H1 (cell line): Measurements from ENCODE around the gene EHD2. TPM values are rescaled to one million over a fixed set of nuclear protein-coding genes. Genes with fewer than 3 reads are reported as not detected.
A peak's percentile ranks its signal among the peaks of the same experiment; 100 is the strongest.

ENCODE experiments used
- CTCF ChIA-PET: fragments of 300-600 bp; sonication (Branson Sonifier 250); formaldehyde crosslinking; loops from one replicate; lab custom pipeline; 2021; ENCODE audit not compliant: partially characterized antibody; lab: Charles Lee
- POLR2A ChIA-PET: fragments of 300-600 bp; sonication (Branson Sonifier 250); formaldehyde crosslinking; loops from one replicate; lab custom pipeline; 2021; ENCODE audit warnings: inconsistent platforms; ENCODE audit not compliant: partially characterized antibody; lab: Charles Lee
- DNase-seq, 2 experiments: peaks; one replicate each; pipeline versions ENCODE4 v3.0.0 to v3.0.0-alpha.2; 2010 to 2022; ENCODE audit warnings: low spot score in 2 of 2, low read depth in 1 of 2, mixed read lengths in 1 of 2
- FAIRE-seq: peaks from 2 replicates; lab custom pipeline; 2011; peaks lifted over from hg19 to GRCh38; lab: Jason Lieb, UNC
- H2AFZ ChIP-seq: 2 replicates; pipeline ENCODE4 v1.8.1; 2012; ENCODE audit warnings: low read length, inconsistent platforms
- H2AK5ac ChIP-seq: 2 replicates; pipeline ENCODE4 v1.6.1; 2013; ENCODE audit warnings: low read depth, low read length
- H2BK120ac ChIP-seq: replicated peaks from 2 replicates; pipeline ENCODE3; 2013; ENCODE audit warnings: low read depth, low read length, inconsistent platforms
- H2BK12ac ChIP-seq: 2 replicates; pipeline ENCODE4 v1.6.1; 2013; ENCODE audit warnings: low read depth, low read length
- H2BK15ac ChIP-seq: 2 replicates; pipeline ENCODE4 v1.6.1; 2013; ENCODE audit warnings: low read length
- H2BK20ac ChIP-seq: 2 replicates; pipeline ENCODE4 v1.6.1; 2013; ENCODE audit warnings: low read length
- H2BK5ac ChIP-seq: 2 replicates; pipeline ENCODE4 v1.6.1; 2013; ENCODE audit warnings: low read depth, low read length
- H3K14ac ChIP-seq: 2 replicates; pipeline ENCODE4 v1.6.1; 2013; ENCODE audit warnings: inconsistent platforms; ENCODE audit not compliant: insufficient read length
- H3K18ac ChIP-seq: 2 replicates; pipeline ENCODE4 v1.6.1; 2013; ENCODE audit warnings: low read length; ENCODE audit errors: extremely low read depth
- H3K23ac ChIP-seq: 2 replicates; pipeline ENCODE4 v1.6.1; 2013; ENCODE audit warnings: inconsistent platforms; ENCODE audit not compliant: insufficient read length
- H3K23me2 ChIP-seq: 2 replicates; pipeline ENCODE4 v1.6.1; 2013; ENCODE audit warnings: low read depth, low read length
- H3K27ac ChIP-seq: 2 replicates; pipeline ENCODE4 v1.6.1; 2011; ENCODE audit warnings: low read depth, low read length, inconsistent platforms
- H3K27me3 ChIP-seq, 4 experiments: replicated peaks in 1 of 4; 1 replicate in 1 of 4; 2 replicates in 3 of 4; pipeline versions ENCODE4 v1.6.1 to v1.8.1; 2011 to 2013; ENCODE audit warnings: low read length in 3 of 4, mild to moderate bottlenecking in 3 of 4, inconsistent platforms in 2 of 4, mixed read lengths in 2 of 4, moderate library complexity in 1 of 4; ENCODE audit not compliant: control insufficient read depth in 3 of 4, insufficient read depth in 3 of 4; ENCODE audit errors: extremely low read depth in 1 of 4
- H3K36me3 ChIP-seq, 4 experiments: 2 replicates each; pipeline versions ENCODE4 v1.6.1 to v1.8.1; 2011 to 2013; ENCODE audit warnings: mild to moderate bottlenecking in 4 of 4, low read length in 3 of 4, moderate library complexity in 2 of 4, control low read depth in 1 of 4, inconsistent platforms in 1 of 4; ENCODE audit not compliant: insufficient read depth in 4 of 4, control insufficient read depth in 2 of 4
- H3K4ac ChIP-seq: replicated peaks from 2 replicates; pipeline ENCODE3; 2013; ENCODE audit warnings: low read length, low read depth, mixed read lengths, inconsistent platforms; ENCODE audit not compliant: insufficient read length
- H3K4me1 ChIP-seq, 4 experiments: replicated peaks in 1 of 4; 1 replicate in 1 of 4; 2 replicates in 3 of 4; pipeline versions ENCODE4 v1.6.1 to v1.8.1; 2011 to 2013; ENCODE audit warnings: low read length in 3 of 4, inconsistent platforms in 2 of 4, mixed read lengths in 1 of 4; ENCODE audit not compliant: insufficient read depth in 4 of 4, control insufficient read depth in 3 of 4
- H3K4me2 ChIP-seq, 2 experiments: 2 replicates each; pipeline versions ENCODE4 v1.6.1 to v1.8.1; 2011 to 2013; ENCODE audit warnings: low read depth in 2 of 2, low read length in 2 of 2, control low read depth in 1 of 2, inconsistent platforms in 1 of 2, mild to moderate bottlenecking in 1 of 2; ENCODE audit not compliant: insufficient read depth in 1 of 2
- H3K4me3 ChIP-seq, 4 experiments: fragments of 200-600, 300-600 bp in 1 of 4; sonication (generic), shearing (Covaris generic), sonication (Bioruptor Twin) in 1 of 4; 2 replicates each; pipeline versions ENCODE4 v1.5.1 to v1.8.1; 2011 to 2016; ENCODE audit warnings: low read length in 4 of 4, low read depth in 3 of 4, control low read depth in 2 of 4, inconsistent platforms in 2 of 4, mild to moderate bottlenecking in 2 of 4, mixed read lengths in 1 of 4, moderate library complexity in 1 of 4; ENCODE audit not compliant: insufficient read depth in 2 of 4; ENCODE audit errors: extremely low read depth in 1 of 4
- H3K56ac ChIP-seq: replicated peaks from 2 replicates; pipeline ENCODE3; 2013; ENCODE audit warnings: low read depth, mild to moderate bottlenecking, mixed read lengths, low read length, inconsistent platforms; ENCODE audit not compliant: insufficient read length
- H3K79me1 ChIP-seq: 2 replicates; pipeline ENCODE4 v1.6.1; 2013; ENCODE audit warnings: low read depth, low read length, control low read depth
- H3K79me2 ChIP-seq, 2 experiments: 2 replicates each; pipeline versions ENCODE4 v1.6.1 to v1.8.1; 2012 to 2013; ENCODE audit warnings: low read length in 2 of 2, mild to moderate bottlenecking in 2 of 2, inconsistent platforms in 1 of 2; ENCODE audit not compliant: insufficient read depth in 2 of 2, control insufficient read depth in 1 of 2
- H3K9ac ChIP-seq, 4 experiments: replicated peaks in 1 of 4; 1 replicate in 1 of 4; 2 replicates in 3 of 4; pipeline versions ENCODE4 v1.6.1 to v1.8.1; 2011 to 2013; ENCODE audit warnings: low read depth in 3 of 4, low read length in 3 of 4, control low read depth in 2 of 4, mild to moderate bottlenecking in 2 of 4, moderate library complexity in 2 of 4, inconsistent platforms in 1 of 4; ENCODE audit errors: extremely low read depth in 1 of 4
- H3K9me3 ChIP-seq, 2 experiments: 2 replicates each; pipeline versions ENCODE4 v1.6.1 to v1.8.1; 2012 to 2013; ENCODE audit warnings: mild to moderate bottlenecking in 2 of 2, moderate library complexity in 2 of 2, control low read depth in 1 of 2, inconsistent platforms in 1 of 2, low read depth in 1 of 2, low read length in 1 of 2, mixed read lengths in 1 of 2; ENCODE audit not compliant: insufficient read depth in 2 of 2
- H4K20me1 ChIP-seq, 2 experiments: replicated peaks in 1 of 2; 2 replicates each; pipeline versions ENCODE3 to v1.8.1; 2011 to 2013; ENCODE audit warnings: inconsistent platforms in 2 of 2, low read length in 2 of 2, mild to moderate bottlenecking in 1 of 2; ENCODE audit not compliant: insufficient read depth in 2 of 2, control insufficient read depth in 1 of 2
- H4K5ac ChIP-seq: 2 replicates; pipeline ENCODE4 v1.6.1; 2013; ENCODE audit warnings: low read length, low read depth, mixed read lengths, inconsistent platforms; ENCODE audit not compliant: insufficient read length
- H4K8ac ChIP-seq: 2 replicates; pipeline ENCODE4 v1.8.0; 2013; ENCODE audit warnings: mild to moderate bottlenecking, moderate library complexity, low read length, inconsistent platforms; ENCODE audit not compliant: insufficient read depth; ENCODE audit errors: extremely low read depth
- H4K91ac ChIP-seq: replicated peaks from 2 replicates; pipeline ENCODE3; 2013; ENCODE audit warnings: low read length, mixed read lengths, inconsistent platforms; ENCODE audit not compliant: insufficient read length
- ASH2L ChIP-seq: fragments of 200-600, 300-600 bp; sonication (generic); IDR thresholded peaks from one replicate; pipeline ENCODE4 v1.7.1; 2017; ENCODE audit warnings: low read length
- CHD1 ChIP-seq: IDR thresholded peaks from 2 replicates; pipeline ENCODE4 v1.6.1; 2012; ENCODE audit warnings: low read depth, low read length, improper control_type of control experiment
- PHF8 ChIP-seq: fragments of 200-600 bp; sonication (generic); conservative IDR thresholded peaks from 2 replicates; pipeline ENCODE4 v1.7.1; 2012; ENCODE audit warnings: low read depth, mild to moderate bottlenecking, inconsistent platforms, low read length, moderate library complexity
- POU5F1 ChIP-seq: IDR thresholded peaks from 2 replicates; pipeline ENCODE4 v1.6.1; 2011; ENCODE audit warnings: low read depth, mild to moderate bottlenecking, low read length, moderate library complexity
- RAD21 ChIP-seq, 2 experiments: IDR thresholded peaks in 1 of 2; conservative IDR thresholded peaks in 1 of 2; 2 replicates each; pipeline ENCODE4 v1.6.1; 2011; ENCODE audit warnings: low read depth in 2 of 2, low read length in 2 of 2, improper control_type of control experiment in 1 of 2, inconsistent platforms in 1 of 2, mild to moderate bottlenecking in 1 of 2, moderate library complexity in 1 of 2
- SP2 ChIP-seq: IDR thresholded peaks from 2 replicates; pipeline ENCODE4 v1.6.1; 2012; ENCODE audit warnings: mild to moderate bottlenecking, low read length, inconsistent platforms
- TAF7 ChIP-seq: optimal IDR thresholded peaks from 2 replicates; pipeline ENCODE3; 2011; ENCODE audit warnings: low read depth, mild to moderate bottlenecking, inconsistent platforms, low read length, moderate library complexity, borderline replicate concordance
- WGBS, 2 experiments: shearing (Covaris generic) in 1 of 2; methylation state at CpG; one replicate each; pipeline versions ENCODE4 v1.1.6 to v1.1.7; 2013 to 2015; ENCODE audit warnings: low lambda C conversion rate in 2 of 2, mixed read lengths in 2 of 2, inconsistent platforms in 1 of 2, low coverage in 1 of 2, missing lambda C conversion rate in 1 of 2; ENCODE audit not compliant: insufficient replicate concordance in 2 of 2, insufficient coverage in 1 of 2, insufficient read length in 1 of 2; ENCODE audit errors: extremely low coverage in 1 of 2, missing lambda C conversion rate in 1 of 2; 5-methylcytosine and 5-hydroxymethylcytosine counted together
- polyA plus RNA-seq, 7 experiments: library from polyadenylated mRNA; depleted of rRNA in 3 of 7; stranded (reverse) in 5 of 7; unstranded in 2 of 7; fragments of >200 nt in 5 of 7; fragments of 200-250 nt in 2 of 7; gene quantifications; 1 replicate in 5 of 7; 2 replicates in 1 of 7; 4 replicates in 1 of 7; pipeline versions ENCODE4 v1.2.1 to v1.2.3, GENCODE V29; 2011 to 2013; ENCODE audit warnings: missing spikeins in 2 of 7, mixed read lengths in 2 of 7
- total RNA-seq: library from RNA; stranded (reverse); fragmentation: NEBNext Ultra II Directional; extraction: Animal tissue kit (Norgen Biotek cat#: 25700); gene quantifications from 2 replicates; pipeline ENCODE4 v1.2.1, GENCODE V29; 2021
- TF ChIP-seq, protein P1 (sequence below): IDR thresholded peaks from 2 replicates; pipeline ENCODE4 v1.6.1; 2012; ENCODE audit warnings: low read length, inconsistent platforms
- TF ChIP-seq, protein P2 (sequence below): IDR thresholded peaks from 2 replicates; pipeline ENCODE4 v1.6.1; 2011; ENCODE audit warnings: low read length, improper control_type of control experiment

Gene EHD2
- total and polyA plus RNA-seq, 2 of the 8 experiments (the other 6 are each of a cell fraction or from before 2014, with no cell fraction given) = 4.5 to 14.3 TPM

DNA sequence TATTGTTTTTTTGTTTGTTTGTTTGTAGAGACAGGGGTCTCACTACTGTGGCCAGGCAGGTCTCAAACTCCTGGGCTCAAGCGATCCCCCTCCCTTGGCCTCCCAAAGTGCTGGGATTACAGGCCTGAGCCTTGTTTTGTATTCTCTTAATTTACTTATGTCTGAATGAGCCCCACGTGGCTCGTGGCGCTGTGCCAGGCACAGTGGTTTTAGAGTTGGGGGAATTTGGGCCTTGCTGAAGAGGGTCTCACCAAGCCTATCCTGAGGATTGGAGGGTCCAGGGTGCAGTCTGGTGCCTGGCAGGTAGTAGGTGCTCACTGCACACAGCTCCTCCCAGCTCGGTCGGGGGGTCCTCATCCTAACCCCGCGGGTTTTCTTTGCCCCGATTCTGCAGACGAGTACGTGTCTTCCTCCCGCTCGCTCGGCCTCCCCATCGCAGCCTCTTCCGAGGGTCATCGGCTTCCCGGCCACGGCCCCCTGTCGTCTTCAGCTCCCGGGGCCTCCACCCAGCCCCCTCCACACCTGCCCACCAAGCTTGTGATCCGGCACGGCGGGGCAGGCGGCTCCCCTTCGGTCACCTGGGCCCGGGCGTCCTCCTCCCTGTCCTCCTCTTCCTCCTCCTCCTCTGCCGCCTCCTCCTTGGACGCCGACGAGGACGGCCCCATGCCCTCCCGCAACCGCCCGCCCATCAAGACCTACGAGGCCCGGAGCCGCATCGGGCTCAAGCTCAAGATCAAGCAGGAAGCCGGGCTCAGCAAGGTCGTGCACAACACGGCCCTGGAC, 12.1 kb upstream of the EHD2 start:
- CTCF ChIA-PET = interaction anchor here (1.2 to 24.9 kb wide), 10 partner anchors 11 to 404 kb away, joined by 3 to 436 read pairs (median 5); partner anchors contain the start of gene EHD2
- Histone ChIP-seq H3K36me3 (peaks cover 2 to 23% (median 6%) of the 10 kb centered on the region in 4 experiments; a peak in 7 of 8 replicates), H2BK120ac (no peak overlapping the region), H4K5ac (no peak overlapping the region), H2AK5ac (no peak overlapping the region), H3K9ac (no peak overlapping the region), H3K4me3 (no peak overlapping the region), H3K23ac (no peak overlapping the region), H4K20me1 (peaks cover 2 to 3% of the 10 kb centered on the region in 2 experiments), H3K27ac (no peak overlapping the region), H3K79me1 (no peaks in the 10 kb centered on the region), H3K4ac (no peak overlapping the region), H2BK15ac (no peak overlapping the region), H3K56ac (no peak overlapping the region), H3K4me1 (peaks cover 0 to 2% (median 0%) of the 10 kb centered on the region in 4 experiments; a peak in 1 of 7 replicates), H2BK5ac (no peak overlapping the region), H2BK20ac (no peak overlapping the region), H3K14ac (no peak overlapping the region), H3K18ac (no peak overlapping the region), H2BK12ac (no peak overlapping the region), H4K8ac (peak overlapping the region; percentile 17; the same call in 1 of the 2 replicates), H4K91ac (no peak overlapping the region), H3K4me2 (no peak overlapping the region), H3K23me2 (no peaks in the 10 kb centered on the region), H3K27me3 (no peaks in the 10 kb centered on the region), H3K79me2 (no peaks in the 10 kb centered on the region), H2AFZ (no peak overlapping the region), H3K9me3 (no peaks in the 10 kb centered on the region)
- no peak for FAIRE-seq
- POLR2A ChIA-PET = interaction anchor here (1.1 to 1.3 kb wide), 2 partner anchors 43 to 46 kb away, joined by 3 to 4 read pairs; no protein-coding TSS in a partner anchor
- no peak for DNase-seq
- WGBS, 2 experiments = 85% methylated on average over 18 of the region's 43 CpGs; no CpG with 5 or more reads in 1 of the 2 experiments
- no peak for TF ChIP-seq RAD21 (IDR thresholded peaks at IDR 0.05 in 1 of 2, conservative IDR thresholded peaks at IDR 0.05 in 1 of 2; ENCODE audit: low read depth in 2 of 2, low read length in 2 of 2)
- TF ChIP-seq TAF7 = no peak
- no peak for TF ChIP-seq PHF8
- TF ChIP-seq, protein P1, sequence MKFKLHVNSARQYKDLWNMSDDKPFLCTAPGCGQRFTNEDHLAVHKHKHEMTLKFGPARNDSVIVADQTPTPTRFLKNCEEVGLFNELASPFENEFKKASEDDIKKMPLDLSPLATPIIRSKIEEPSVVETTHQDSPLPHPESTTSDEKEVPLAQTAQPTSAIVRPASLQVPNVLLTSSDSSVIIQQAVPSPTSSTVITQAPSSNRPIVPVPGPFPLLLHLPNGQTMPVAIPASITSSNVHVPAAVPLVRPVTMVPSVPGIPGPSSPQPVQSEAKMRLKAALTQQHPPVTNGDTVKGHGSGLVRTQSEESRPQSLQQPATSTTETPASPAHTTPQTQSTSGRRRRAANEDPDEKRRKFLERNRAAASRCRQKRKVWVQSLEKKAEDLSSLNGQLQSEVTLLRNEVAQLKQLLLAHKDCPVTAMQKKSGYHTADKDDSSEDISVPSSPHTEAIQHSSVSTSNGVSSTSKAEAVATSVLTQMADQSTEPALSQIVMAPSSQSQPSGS = no peak
- no peak for TF ChIP-seq ASH2L
- no peak for TF ChIP-seq SP2
- TF ChIP-seq POU5F1 = no peak
- TF ChIP-seq, protein P2, sequence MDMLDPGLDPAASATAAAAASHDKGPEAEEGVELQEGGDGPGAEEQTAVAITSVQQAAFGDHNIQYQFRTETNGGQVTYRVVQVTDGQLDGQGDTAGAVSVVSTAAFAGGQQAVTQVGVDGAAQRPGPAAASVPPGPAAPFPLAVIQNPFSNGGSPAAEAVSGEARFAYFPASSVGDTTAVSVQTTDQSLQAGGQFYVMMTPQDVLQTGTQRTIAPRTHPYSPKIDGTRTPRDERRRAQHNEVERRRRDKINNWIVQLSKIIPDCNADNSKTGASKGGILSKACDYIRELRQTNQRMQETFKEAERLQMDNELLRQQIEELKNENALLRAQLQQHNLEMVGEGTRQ = no peak
- TF ChIP-seq CHD1 = no peak
